HG03064 (cell line): Measurements from ENCODE around the gene CDK17.
"Not testable (repeated sequence)": the region's sequence is repeated elsewhere in the genome, so short reads cannot be mapped to it uniquely, and the experiment has no call there.

Source experiments
- ATAC-seq: cut with Tn5 transposase; IDR thresholded peaks from one replicate; pipeline ENCODE4 v1.9.1; 2021; ENCODE audit warnings: low read depth; ENCODE audit not compliant: unreplicated experiment

Gene CDK17

GRCh38 chr12:96395236-96395635 is 5.0 kb downstream of the CDK17 start:
- no peak for ATAC-seq

- not testable (repeated sequence) for ATAC-seq
Measured at GRCh38 chr12:96393229-96393628, 7.0 kb downstream of the CDK17 start.

GRCh38 chr12:96392397-96392796 is 7.8 kb downstream of the CDK17 start:
- ATAC-seq = no peak

- ATAC-seq = no peak
Measured at GRCh38 chr12:96387981-96388380, 12.3 kb downstream of the CDK17 start.

- ATAC-seq = no peak
Measured at GRCh38 chr12:96386794-96387193, 13.4 kb downstream of the CDK17 start.

GRCh38 chr12:96383991-96384390 is 16.2 kb downstream of the CDK17 start:
- no peak for ATAC-seq

- ATAC-seq = no peak
Measured at GRCh38 chr12:96383371-96383770, 16.9 kb downstream of the CDK17 start.

- not testable (repeated sequence) for ATAC-seq
Measured at GRCh38 chr12:96379743-96380142, 20.5 kb downstream of the CDK17 start.

- no peak for ATAC-seq
Measured at GRCh38 chr12:96378319-96378718, 21.9 kb downstream of the CDK17 start.

GRCh38 chr12:96376865-96377264 is 23.4 kb downstream of the CDK17 start:
- ATAC-seq = no peak

GRCh38 chr12:96375841-96376604 is 24.2 kb downstream of the CDK17 start:
- peak; percentile 76 for ATAC-seq

- ATAC-seq = no peak
Measured at GRCh38 chr12:96375170-96375569, 25.1 kb downstream of the CDK17 start.

- ATAC-seq = no peak
Measured at GRCh38 chr12:96371790-96372699, 28.2 kb downstream of the CDK17 start.

- no peak for ATAC-seq
Measured at GRCh38 chr12:96371138-96371789, 29.0 kb downstream of the CDK17 start.

- no peak for ATAC-seq
Measured at GRCh38 chr12:96368687-96369086, 31.6 kb downstream of the CDK17 start.

- ATAC-seq = no peak
Measured at GRCh38 chr12:96368233-96368632, 32.0 kb downstream of the CDK17 start.

- ATAC-seq = no peak
Measured at GRCh38 chr12:96366381-96366654, 33.9 kb downstream of the CDK17 start.

- no peak for ATAC-seq
Measured at GRCh38 chr12:96365604-96366380, 34.4 kb downstream of the CDK17 start.

GRCh38 chr12:96364092-96364700 is 36.0 kb downstream of the CDK17 start:
- ATAC-seq = no peak

GRCh38 chr12:96361074-96361473 is 39.2 kb downstream of the CDK17 start:
- ATAC-seq = no peak
